HL-60 (cell line): ENCODE results near the gene ARHGEF16.

Experiments
- GABPA ChIP-seq: IDR thresholded peaks from 2 replicates; pipeline ENCODE4 v1.6.1; 2012; ENCODE audit warnings: low read depth
- POLR2AphosphoS5 ChIP-seq: IDR thresholded peaks from 2 replicates; pipeline ENCODE4 v1.6.1; 2012; ENCODE audit warnings: low read depth
- SPI1 ChIP-seq: IDR thresholded peaks from 2 replicates; pipeline ENCODE4 v1.6.1; 2012; ENCODE audit warnings: low read depth, mild to moderate bottlenecking, borderline replicate concordance
- TF ChIP-seq, protein P1 (sequence below): IDR thresholded peaks from one replicate; pipeline ENCODE4 v1.5.1; 2011; ENCODE audit warnings: low read length, control low read depth, inconsistent platforms; ENCODE audit not compliant: insufficient read depth
- TF ChIP-seq, protein P2 (sequence below): IDR thresholded peaks from 2 replicates; pipeline ENCODE4 v1.6.1; 2012; ENCODE audit warnings: low read depth; ENCODE audit not compliant: insufficient replicate concordance

DNA sequence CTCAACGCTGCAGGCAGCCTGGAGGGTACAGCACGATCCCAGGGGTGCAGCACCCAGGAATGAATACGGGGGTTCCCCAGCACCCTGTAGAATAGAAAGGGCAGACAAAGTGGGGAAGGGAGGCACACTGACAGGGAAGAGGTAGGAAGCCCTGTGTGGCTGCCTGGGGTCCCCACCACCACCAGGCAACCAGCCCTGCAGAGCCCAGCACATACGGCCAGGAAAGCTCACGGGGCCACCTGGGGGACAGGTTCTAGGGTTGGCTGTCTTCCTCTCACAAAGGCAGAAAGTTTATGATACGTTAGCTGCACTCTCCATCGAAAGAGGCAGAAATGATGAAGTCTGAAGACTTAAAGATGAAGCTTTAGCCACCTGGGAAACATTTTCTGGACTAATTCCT, 52.5 kb downstream of the ARHGEF16 start:
- TF ChIP-seq, protein P1, sequence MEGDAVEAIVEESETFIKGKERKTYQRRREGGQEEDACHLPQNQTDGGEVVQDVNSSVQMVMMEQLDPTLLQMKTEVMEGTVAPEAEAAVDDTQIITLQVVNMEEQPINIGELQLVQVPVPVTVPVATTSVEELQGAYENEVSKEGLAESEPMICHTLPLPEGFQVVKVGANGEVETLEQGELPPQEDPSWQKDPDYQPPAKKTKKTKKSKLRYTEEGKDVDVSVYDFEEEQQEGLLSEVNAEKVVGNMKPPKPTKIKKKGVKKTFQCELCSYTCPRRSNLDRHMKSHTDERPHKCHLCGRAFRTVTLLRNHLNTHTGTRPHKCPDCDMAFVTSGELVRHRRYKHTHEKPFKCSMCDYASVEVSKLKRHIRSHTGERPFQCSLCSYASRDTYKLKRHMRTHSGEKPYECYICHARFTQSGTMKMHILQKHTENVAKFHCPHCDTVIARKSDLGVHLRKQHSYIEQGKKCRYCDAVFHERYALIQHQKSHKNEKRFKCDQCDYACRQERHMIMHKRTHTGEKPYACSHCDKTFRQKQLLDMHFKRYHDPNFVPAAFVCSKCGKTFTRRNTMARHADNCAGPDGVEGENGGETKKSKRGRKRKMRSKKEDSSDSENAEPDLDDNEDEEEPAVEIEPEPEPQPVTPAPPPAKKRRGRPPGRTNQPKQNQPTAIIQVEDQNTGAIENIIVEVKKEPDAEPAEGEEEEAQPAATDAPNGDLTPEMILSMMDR: no peak
- TF ChIP-seq POLR2AphosphoS5 (no peak), GABPA (no peak), SPI1 (no peak)
- TF ChIP-seq, protein P2, sequence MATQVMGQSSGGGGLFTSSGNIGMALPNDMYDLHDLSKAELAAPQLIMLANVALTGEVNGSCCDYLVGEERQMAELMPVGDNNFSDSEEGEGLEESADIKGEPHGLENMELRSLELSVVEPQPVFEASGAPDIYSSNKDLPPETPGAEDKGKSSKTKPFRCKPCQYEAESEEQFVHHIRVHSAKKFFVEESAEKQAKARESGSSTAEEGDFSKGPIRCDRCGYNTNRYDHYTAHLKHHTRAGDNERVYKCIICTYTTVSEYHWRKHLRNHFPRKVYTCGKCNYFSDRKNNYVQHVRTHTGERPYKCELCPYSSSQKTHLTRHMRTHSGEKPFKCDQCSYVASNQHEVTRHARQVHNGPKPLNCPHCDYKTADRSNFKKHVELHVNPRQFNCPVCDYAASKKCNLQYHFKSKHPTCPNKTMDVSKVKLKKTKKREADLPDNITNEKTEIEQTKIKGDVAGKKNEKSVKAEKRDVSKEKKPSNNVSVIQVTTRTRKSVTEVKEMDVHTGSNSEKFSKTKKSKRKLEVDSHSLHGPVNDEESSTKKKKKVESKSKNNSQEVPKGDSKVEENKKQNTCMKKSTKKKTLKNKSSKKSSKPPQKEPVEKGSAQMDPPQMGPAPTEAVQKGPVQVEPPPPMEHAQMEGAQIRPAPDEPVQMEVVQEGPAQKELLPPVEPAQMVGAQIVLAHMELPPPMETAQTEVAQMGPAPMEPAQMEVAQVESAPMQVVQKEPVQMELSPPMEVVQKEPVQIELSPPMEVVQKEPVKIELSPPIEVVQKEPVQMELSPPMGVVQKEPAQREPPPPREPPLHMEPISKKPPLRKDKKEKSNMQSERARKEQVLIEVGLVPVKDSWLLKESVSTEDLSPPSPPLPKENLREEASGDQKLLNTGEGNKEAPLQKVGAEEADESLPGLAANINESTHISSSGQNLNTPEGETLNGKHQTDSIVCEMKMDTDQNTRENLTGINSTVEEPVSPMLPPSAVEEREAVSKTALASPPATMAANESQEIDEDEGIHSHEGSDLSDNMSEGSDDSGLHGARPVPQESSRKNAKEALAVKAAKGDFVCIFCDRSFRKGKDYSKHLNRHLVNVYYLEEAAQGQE: no peak
